Skeletal muscle tissue (tissue), 4 donors: ENCODE results near the gene PRAMEF14. TPM values are rescaled to one million over a fixed set of nuclear protein-coding genes. Genes with fewer than 3 reads are reported as not detected.
"Not testable (repeated sequence)": the region's sequence is repeated elsewhere in the genome, so short reads cannot be mapped to it uniquely, and the experiment has no call there.

Experiments used
- H3K27ac ChIP-seq: one replicate; pipeline ENCODE4 v1.7.0; 2013; ENCODE audit warnings: mild to moderate bottlenecking, low read depth, low read length, inconsistent platforms
- H3K27me3 ChIP-seq, 3 donors: one replicate each; pipeline ENCODE4 v1.7.0; 2013; ENCODE audit warnings: low read length in 3 of 3; ENCODE audit not compliant: control insufficient read depth in 3 of 3, insufficient read depth in 3 of 3
- H3K36me3 ChIP-seq, 3 donors: one replicate each; pipeline ENCODE4 v1.7.0; 2013; ENCODE audit warnings: low read length in 3 of 3; ENCODE audit not compliant: control insufficient read depth in 3 of 3, insufficient read depth in 3 of 3
- H3K4me1 ChIP-seq, 3 donors: one replicate each; pipeline ENCODE4 v1.7.0; 2013; ENCODE audit warnings: low read length in 3 of 3, mild to moderate bottlenecking in 3 of 3; ENCODE audit not compliant: control insufficient read depth in 3 of 3, insufficient read depth in 3 of 3
- H3K4me3 ChIP-seq, 3 donors: one replicate each; pipeline ENCODE4 v1.7.0; 2013; ENCODE audit warnings: low read length in 3 of 3
- H3K9ac ChIP-seq, 3 donors: one replicate each; pipeline ENCODE4 v1.7.0; 2013; ENCODE audit warnings: low read length in 3 of 3, mild to moderate bottlenecking in 3 of 3, moderate library complexity in 2 of 3, low read depth in 1 of 3
- H3K9me3 ChIP-seq, 3 donors: one replicate each; pipeline ENCODE4 v1.7.0; 2013; ENCODE audit warnings: low read length in 3 of 3; ENCODE audit not compliant: control insufficient read depth in 3 of 3
- total RNA-seq: library from RNA; depleted of rRNA; stranded (reverse); fragments of >200 nt; gene quantifications from one replicate; pipeline ENCODE4 v1.2.3, GENCODE V29; 2014
- donor health status: Osteomylitis.

Gene PRAMEF14
- total RNA-seq: not detected

- not testable (repeated sequence) for H3K27ac ChIP-seq, H3K4me1 ChIP-seq, H3K9me3 ChIP-seq, H3K9ac ChIP-seq, H3K36me3 ChIP-seq, H3K27me3 ChIP-seq, H3K4me3 ChIP-seq
Observed at GRCh38 chr1:13347034-13347433, at the start of gene PRAMEF14. TSS of gene PRAMEF14 (minus strand) at chr1:13347134. CDS start at chr1:13345314, 1,820 bp downstream.

DNA sequence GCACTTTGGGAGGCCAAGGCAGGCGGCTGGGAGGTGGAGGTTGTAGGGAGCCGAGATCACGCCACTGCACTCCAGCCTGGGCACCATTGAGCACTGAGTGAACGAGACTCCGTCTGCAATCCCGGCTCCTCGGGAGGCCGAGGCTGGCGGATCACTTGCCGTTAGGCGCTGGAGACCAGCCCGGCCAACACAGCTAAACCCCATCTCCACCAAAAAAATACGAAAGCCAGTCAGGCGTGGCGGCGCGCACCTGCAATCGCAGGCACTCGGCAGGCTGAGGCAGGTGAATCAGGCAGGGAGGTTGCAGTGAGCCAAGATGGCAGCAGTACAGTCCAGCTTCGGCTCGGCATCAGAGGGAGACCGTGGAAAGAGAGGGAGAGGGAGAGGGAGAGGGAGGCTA lies 48.4 kb upstream of the PRAMEF14 start:
- not testable (repeated sequence) for H3K36me3 ChIP-seq, H3K27me3 ChIP-seq, H3K9me3 ChIP-seq, H3K27ac ChIP-seq, H3K4me1 ChIP-seq, H3K4me3 ChIP-seq, H3K9ac ChIP-seq

GRCh38 chr1:13394761-13395160 lies 47.8 kb upstream of the PRAMEF14 start:
- H3K9me3 ChIP-seq, H3K9ac ChIP-seq, H3K4me3 ChIP-seq, H3K36me3 ChIP-seq, H3K27ac ChIP-seq, H3K4me1 ChIP-seq, H3K27me3 ChIP-seq: not testable (repeated sequence)

- H3K9ac ChIP-seq, H3K36me3 ChIP-seq, H3K27me3 ChIP-seq, H3K9me3 ChIP-seq, H3K27ac ChIP-seq, H3K4me1 ChIP-seq, H3K4me3 ChIP-seq: not testable (repeated sequence)
Observed at GRCh38 chr1:13393004-13393403, 46.1 kb upstream of the PRAMEF14 start.

- H3K27ac ChIP-seq, H3K27me3 ChIP-seq, H3K4me1 ChIP-seq, H3K36me3 ChIP-seq, H3K9ac ChIP-seq, H3K9me3 ChIP-seq, H3K4me3 ChIP-seq: not testable (repeated sequence)
Observed at GRCh38 chr1:13389332-13389731, 42.4 kb upstream of the PRAMEF14 start, which contains the start of gene PRAMEF17. TSS of gene PRAMEF17 (plus strand) at chr1:13389632. CDS start at chr1:13389658, 26 bp downstream.

DNA sequence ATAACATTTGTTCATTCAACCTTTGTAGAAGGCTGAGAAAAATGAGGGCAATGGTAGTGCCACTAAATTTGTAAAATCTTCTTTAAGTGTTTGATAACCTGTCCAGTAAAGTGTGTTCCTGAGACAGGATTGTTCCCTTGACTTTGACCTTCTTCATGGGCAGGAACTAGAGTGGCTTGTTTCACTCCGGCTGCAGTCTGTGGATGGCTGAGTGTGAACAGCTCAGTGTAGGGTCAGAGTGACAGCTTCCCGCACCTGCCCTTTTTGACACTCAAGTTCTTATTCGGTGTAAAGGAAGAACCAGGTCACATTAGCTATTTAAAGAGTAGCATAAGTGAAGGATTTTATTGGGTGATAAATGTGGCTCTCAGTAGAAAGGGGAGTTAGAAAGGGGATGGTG lies 33.4 kb upstream of the PRAMEF14 start:
- H3K27ac ChIP-seq, H3K9me3 ChIP-seq, H3K9ac ChIP-seq, H3K4me3 ChIP-seq, H3K36me3 ChIP-seq, H3K4me1 ChIP-seq, H3K27me3 ChIP-seq: not testable (repeated sequence)

GRCh38 chr1:13378983-13379382 lies 32.0 kb upstream of the PRAMEF14 start:
- not testable (repeated sequence) for H3K9me3 ChIP-seq, H3K27me3 ChIP-seq, H3K4me3 ChIP-seq, H3K9ac ChIP-seq, H3K36me3 ChIP-seq, H3K4me1 ChIP-seq, H3K27ac ChIP-seq

GRCh38 chr1:13368544-13368943 lies 21.6 kb upstream of the PRAMEF14 start:
- H3K27me3 ChIP-seq, H3K27ac ChIP-seq, H3K9ac ChIP-seq, H3K9me3 ChIP-seq, H3K4me3 ChIP-seq, H3K4me1 ChIP-seq, H3K36me3 ChIP-seq: not testable (repeated sequence)

DNA sequence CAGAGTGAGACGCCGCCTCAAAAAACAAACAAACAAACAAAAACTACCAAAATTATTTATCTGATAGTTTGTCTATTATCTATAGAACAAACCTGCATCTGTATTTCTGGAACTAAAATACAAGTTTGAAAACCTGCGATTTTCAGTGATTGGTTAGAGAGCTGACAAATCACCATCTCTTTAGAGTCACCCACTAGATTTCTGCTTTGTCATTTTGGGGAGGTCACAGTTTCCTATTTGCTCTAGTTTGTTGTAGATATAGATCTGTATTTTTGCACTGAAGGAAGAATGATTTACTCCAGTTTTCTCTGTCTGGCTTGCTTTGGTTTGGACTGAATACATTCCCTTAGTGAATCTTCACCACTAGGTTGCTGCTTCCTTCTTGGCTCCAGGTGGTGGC lies 19.6 kb upstream of the PRAMEF14 start:
- not testable (repeated sequence) for H3K9me3 ChIP-seq, H3K4me1 ChIP-seq, H3K27ac ChIP-seq, H3K4me3 ChIP-seq, H3K27me3 ChIP-seq, H3K36me3 ChIP-seq, H3K9ac ChIP-seq

- not testable (repeated sequence) for H3K9me3 ChIP-seq, H3K36me3 ChIP-seq, H3K4me1 ChIP-seq, H3K4me3 ChIP-seq, H3K9ac ChIP-seq, H3K27ac ChIP-seq, H3K27me3 ChIP-seq
Observed at GRCh38 chr1:13364928-13365327, 18.0 kb upstream of the PRAMEF14 start.

DNA sequence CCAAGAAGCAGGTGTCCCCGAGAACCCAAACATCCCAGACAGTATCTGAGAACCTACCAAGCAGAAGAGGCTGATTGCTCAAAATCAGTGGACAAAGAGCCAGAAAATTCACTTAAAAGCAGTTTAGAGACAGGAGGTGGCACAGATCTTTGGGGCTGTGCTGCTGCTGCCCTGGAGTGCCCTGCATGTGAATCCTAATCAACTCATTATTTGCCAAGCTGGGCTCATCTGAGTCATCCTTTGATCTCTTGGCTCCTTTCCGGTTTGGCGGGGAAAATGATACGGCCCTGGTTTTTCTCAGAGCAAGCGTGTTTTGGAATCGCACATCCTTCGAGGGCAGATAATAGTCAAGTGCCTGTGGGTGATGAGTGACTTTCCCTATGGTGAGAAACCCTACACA lies 15.4 kb upstream of the PRAMEF14 start:
- not testable (repeated sequence) for H3K36me3 ChIP-seq, H3K9me3 ChIP-seq, H3K4me3 ChIP-seq, H3K4me1 ChIP-seq, H3K27me3 ChIP-seq, H3K27ac ChIP-seq, H3K9ac ChIP-seq
